Stomach smooth muscle (tissue), 2 donors: ENCODE results near the gene KLK14.

ENCODE experiments used
- H3K27ac ChIP-seq: one replicate; pipeline ENCODE4 v1.7.0; 2013; ENCODE audit warnings: mild to moderate bottlenecking, low read length, inconsistent platforms
- H3K27me3 ChIP-seq, 2 donors: one replicate each; pipeline ENCODE4 v1.7.0; 2013; ENCODE audit warnings: low read length in 2 of 2; ENCODE audit not compliant: insufficient read depth in 2 of 2, control insufficient read depth in 1 of 2
- H3K36me3 ChIP-seq, 2 donors: one replicate each; pipeline ENCODE4 v1.7.0; 2013; ENCODE audit warnings: low read length in 2 of 2; ENCODE audit not compliant: control insufficient read depth in 2 of 2, insufficient read depth in 2 of 2
- H3K4me1 ChIP-seq: one replicate; pipeline ENCODE4 v1.7.0; 2013; ENCODE audit warnings: low read length; ENCODE audit not compliant: control insufficient read depth, insufficient read depth
- H3K4me3 ChIP-seq, 2 donors: one replicate each; pipeline ENCODE4 v1.7.0; 2013; ENCODE audit warnings: low read length in 2 of 2
- H3K9ac ChIP-seq, 2 donors: one replicate each; pipeline ENCODE4 v1.7.0; 2013; ENCODE audit warnings: low read length in 2 of 2, mild to moderate bottlenecking in 1 of 2
- H3K9me3 ChIP-seq, 2 donors: one replicate each; pipeline ENCODE4 v1.7.0; 2013; ENCODE audit warnings: low read length in 2 of 2; ENCODE audit not compliant: control insufficient read depth in 2 of 2
- donor health status: healthy.
- donor health status: Pancreatic carcinoma.

Gene KLK14

DNA sequence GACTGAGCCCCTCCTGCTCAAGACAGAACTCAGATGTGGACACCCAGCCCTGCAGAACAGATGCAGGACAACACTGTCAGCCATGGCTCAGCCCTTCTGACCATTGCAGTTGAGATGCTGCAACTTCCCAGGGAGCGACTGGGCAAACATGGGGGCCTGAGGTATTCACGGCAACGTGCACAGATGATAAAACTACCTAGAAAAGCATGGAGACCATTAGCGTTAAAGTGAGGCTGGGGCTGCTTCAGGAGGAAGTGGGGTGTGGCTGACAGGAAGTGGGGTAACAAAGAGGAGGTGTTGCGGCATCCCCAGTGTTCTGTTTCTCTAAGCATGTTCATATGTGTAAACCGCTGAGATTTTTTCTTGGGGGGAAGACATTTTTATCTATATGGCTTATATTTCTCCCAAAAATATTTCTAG is 40.7 kb upstream of the KLK14 start:
- Histone ChIP-seq H3K27ac (no peak overlapping the region), H3K4me3 (no peak overlapping the region), H3K4me1 (no peaks in the 10 kb centered on the region), H3K9me3 (no peaks in the 10 kb centered on the region), H3K36me3 (no peaks in the 10 kb centered on the region), H3K27me3 (peaks cover 3 to 10% of the 10 kb centered on the region in 2 donors), H3K9ac (no peak overlapping the region)

DNA sequence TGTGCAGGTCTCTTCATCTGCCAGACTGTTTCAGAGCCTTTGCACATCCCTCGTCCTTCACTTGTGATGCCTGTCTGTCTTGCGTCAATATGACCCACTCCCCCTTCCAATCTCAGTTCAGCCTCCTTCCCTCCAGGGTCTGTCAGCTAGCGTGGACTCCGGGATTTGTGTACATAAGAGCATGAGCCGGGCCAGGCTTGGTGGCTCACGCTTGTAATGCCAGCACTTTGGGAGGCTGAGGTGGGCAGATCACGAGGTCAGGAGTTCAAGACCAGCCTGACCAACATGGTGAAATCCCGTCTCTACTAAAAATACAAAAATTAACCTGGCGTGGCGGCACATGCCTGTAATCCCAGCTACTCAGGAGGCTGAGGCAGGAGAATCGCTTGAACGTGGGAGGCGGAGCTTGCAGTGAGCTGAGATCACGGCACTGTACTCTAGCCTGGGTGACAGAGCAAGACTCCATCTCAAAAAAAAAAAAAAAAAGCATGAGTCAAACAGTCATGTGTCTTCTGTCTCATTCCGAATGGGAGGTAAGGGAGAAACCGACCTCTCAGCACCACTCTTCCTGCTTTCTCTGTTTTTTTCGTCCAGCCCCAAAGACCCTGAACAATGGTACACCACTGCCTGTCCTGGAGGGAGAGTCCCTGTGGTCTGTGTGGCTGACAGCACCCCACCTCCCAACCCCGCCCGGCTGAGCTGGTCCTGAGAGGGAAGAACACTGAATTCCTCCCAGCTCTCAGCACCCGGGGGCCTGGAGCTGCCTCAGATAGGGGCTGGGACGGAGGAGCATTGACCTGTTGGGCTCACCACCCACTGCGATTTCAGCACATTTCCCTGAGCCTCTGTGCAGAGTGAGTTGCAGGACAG is 39.7 kb upstream of the KLK14 start:
- H3K36me3 ChIP-seq = no peaks in the 10 kb centered on the region
- H3K27me3 ChIP-seq = peaks cover 3 to 10% of the 10 kb centered on the region in 2 donors
- no peak overlapping the region for H3K4me3 ChIP-seq
- no peaks in the 10 kb centered on the region for H3K4me1 ChIP-seq
- H3K9ac ChIP-seq = no peak overlapping the region
- no peak overlapping the region for H3K27ac ChIP-seq
- no peaks in the 10 kb centered on the region for H3K9me3 ChIP-seq

DNA sequence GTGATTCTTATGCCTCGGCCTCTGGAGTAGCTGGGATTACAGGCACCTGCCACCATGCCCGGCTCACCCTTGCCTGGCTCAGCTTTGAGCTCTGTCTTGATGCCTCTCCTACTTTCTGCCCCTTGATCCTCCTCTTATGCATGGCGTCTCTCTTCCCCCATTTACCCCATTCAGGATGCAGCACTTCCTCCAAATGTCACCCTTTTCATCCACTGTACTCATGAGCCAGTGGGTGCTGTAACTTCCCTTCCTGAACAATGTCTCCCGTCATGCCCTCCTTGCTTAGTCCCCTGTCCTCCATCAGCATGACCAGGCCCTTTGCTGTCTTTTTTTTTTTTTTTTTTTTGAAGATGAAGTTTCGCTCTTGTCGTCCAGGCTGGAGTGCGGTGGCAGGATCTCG is 38.6 kb upstream of the KLK14 start:
- no peaks in the 10 kb centered on the region for H3K36me3 ChIP-seq
- H3K27me3 ChIP-seq = peaks cover 3 to 13% of the 10 kb centered on the region in 2 donors
- no peak overlapping the region for H3K9ac ChIP-seq
- no peak overlapping the region for H3K4me3 ChIP-seq
- H3K9me3 ChIP-seq = no peaks in the 10 kb centered on the region
- no peaks in the 10 kb centered on the region for H3K4me1 ChIP-seq
- H3K27ac ChIP-seq = no peak overlapping the region

DNA sequence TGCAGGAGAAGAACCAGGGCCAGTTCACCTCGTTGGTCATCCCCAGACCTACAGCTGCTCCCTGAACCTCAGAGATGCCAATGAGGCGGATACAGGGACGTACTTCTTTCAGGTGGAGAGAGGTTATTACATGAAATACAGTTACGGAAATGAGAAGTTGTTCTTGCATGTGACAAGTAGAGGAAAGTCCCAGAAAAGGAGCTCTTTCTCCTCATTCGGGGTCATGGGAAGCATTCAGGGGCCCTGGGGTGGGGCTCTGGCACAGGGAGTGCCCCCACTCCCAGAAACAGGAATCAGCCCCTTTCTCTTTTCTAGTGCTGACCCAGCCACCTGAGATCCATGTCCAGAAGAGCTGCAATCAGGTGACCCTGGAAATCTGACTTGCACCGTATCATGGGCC is 37.5 kb upstream of the KLK14 start:
- no peak overlapping the region for H3K9ac ChIP-seq
- H3K4me1 ChIP-seq = no peaks in the 10 kb centered on the region
- no peaks in the 10 kb centered on the region for H3K36me3 ChIP-seq
- H3K4me3 ChIP-seq = no peak overlapping the region
- no peak overlapping the region for H3K27ac ChIP-seq
- H3K27me3 ChIP-seq = peaks cover 3 to 17% of the 10 kb centered on the region in 2 donors
- H3K9me3 ChIP-seq = no peaks in the 10 kb centered on the region

DNA sequence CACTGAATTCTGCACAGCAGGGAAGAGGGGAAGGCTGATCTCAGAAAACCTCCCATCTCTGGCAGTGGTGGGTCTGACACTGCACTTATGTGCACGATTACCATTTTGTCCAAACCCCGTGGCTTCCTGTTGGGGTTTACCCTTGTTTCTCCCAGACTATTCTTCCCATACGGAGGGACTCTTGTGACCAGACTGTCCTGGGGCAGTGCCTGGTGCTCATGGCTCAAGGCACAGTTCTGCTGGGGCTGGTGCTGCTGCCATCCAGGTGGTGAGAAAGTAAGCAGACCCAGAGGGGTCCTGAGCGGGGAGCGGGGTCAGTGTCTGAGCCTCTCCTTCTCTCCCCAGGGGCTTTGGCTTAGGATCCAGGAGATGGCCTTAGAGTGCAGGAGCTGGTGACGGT is 36.9 kb upstream of the KLK14 start:
- H3K4me1 ChIP-seq = no peaks in the 10 kb centered on the region
- no peaks in the 10 kb centered on the region for H3K9me3 ChIP-seq

GRCh38 chr19:51119101-51119500 is 36.4 kb upstream of the KLK14 start:
- H3K27ac ChIP-seq = no peak overlapping the region

More for the DNA sequence above, 36.9 kb upstream of the KLK14 start:
- Histone ChIP-seq H3K4me3 (no peak overlapping the region), H3K27ac (no peak overlapping the region), H3K9ac (no peak overlapping the region), H3K36me3 (no peaks in the 10 kb centered on the region), H3K27me3 (peaks cover 3 to 17% of the 10 kb centered on the region in 2 donors)

DNA sequence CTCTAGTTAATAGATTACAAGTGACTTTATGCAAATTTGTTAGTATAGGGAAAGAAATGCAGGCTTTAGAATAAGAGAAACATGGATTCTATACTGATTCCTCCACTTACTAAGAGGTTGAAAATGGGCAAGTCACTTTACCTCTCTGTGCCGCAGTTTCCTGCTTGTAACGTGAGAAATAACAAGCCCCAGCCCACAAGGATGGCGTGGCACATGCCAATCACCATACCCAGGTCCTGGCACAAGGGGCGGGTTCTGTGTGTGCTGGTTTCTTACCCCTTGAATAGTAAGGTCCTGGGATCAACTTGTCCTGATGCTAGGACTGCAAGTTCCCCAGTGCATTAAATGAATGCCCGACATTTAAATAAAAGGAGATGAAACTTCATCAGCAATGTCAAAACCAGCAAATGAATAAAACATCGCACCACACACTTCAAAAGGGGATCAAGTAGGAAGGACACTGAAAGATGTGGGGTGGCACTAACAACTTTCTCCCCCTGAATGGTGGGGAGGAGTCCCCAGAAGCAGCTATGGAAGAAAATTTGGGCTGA is 34.1 kb upstream of the KLK14 start:
- H3K27me3 ChIP-seq = peaks cover 0 to 14% of the 10 kb centered on the region in 2 donors
- no peaks in the 10 kb centered on the region for H3K9me3 ChIP-seq
- H3K36me3 ChIP-seq = no peaks in the 10 kb centered on the region
- H3K4me1 ChIP-seq = no peaks in the 10 kb centered on the region
- no peak overlapping the region for H3K27ac ChIP-seq
- no peak overlapping the region for H3K4me3 ChIP-seq
- H3K9ac ChIP-seq = no peak overlapping the region

More at GRCh38 chr19:51119101-51119500, 36.4 kb upstream of the KLK14 start:
- Histone ChIP-seq H3K36me3 (no peaks in the 10 kb centered on the region), H3K27me3 (peaks cover 3 to 17% of the 10 kb centered on the region in 2 donors), H3K9ac (no peak overlapping the region), H3K4me3 (no peak overlapping the region), H3K4me1 (no peaks in the 10 kb centered on the region), H3K9me3 (no peaks in the 10 kb centered on the region)

DNA sequence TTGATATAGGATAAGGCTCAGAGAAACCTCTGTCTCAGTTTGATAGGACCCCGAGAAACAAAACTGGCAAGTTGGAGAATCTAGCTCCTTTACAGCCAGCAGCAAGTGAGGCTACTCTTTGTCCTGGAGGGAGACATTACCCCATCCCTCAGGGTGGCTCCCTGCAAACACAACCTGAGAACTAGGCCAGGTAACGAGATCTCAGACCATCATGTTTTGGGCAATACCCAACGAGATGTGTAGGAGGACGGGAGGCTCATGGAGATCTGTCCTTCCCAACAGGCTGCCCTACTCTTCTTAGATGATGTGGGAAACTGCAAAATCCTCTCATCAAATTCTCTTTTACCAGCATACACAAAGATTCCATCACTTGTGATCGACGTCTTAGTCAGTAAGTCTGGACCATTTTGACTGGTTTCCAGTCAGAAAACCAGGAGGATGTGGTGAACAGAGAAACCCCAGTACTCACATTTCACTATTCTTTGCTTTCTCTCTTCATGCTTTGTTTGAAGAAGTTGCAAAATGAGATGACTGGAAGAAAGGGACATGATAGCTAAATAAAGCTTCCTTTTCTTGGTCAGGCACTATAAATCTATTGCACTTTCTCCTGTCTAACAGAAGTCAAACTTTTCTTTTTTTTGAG is 31.5 kb upstream of the KLK14 start:
- H3K9me3 ChIP-seq = no peaks in the 10 kb centered on the region
- no peak overlapping the region for H3K4me3 ChIP-seq
- no peak overlapping the region for H3K27ac ChIP-seq
- H3K9ac ChIP-seq = no peak overlapping the region
- no peaks in the 10 kb centered on the region for H3K36me3 ChIP-seq
- no peaks in the 10 kb centered on the region for H3K4me1 ChIP-seq
- H3K27me3 ChIP-seq = peaks cover 0 to 14% of the 10 kb centered on the region in 2 donors

GRCh38 chr19:51111606-51112005 is 28.9 kb upstream of the KLK14 start:
- H3K4me3 ChIP-seq = no peak overlapping the region
- H3K4me1 ChIP-seq = peaks cover 18% of the 10 kb centered on the region
- no peak overlapping the region for H3K9ac ChIP-seq
- H3K36me3 ChIP-seq = no peaks in the 10 kb centered on the region
- H3K27ac ChIP-seq = no peak overlapping the region
- H3K27me3 ChIP-seq = peaks cover 0 to 9% of the 10 kb centered on the region in 2 donors
- H3K9me3 ChIP-seq = no peaks in the 10 kb centered on the region

- H3K4me1 ChIP-seq = peaks cover 18% of the 10 kb centered on the region
- no peaks in the 10 kb centered on the region for H3K36me3 ChIP-seq
- H3K9ac ChIP-seq = no peak overlapping the region
These were observed 27.9 kb upstream of the KLK14 start for GRCh38 chr19:51110666-51110971.

DNA sequence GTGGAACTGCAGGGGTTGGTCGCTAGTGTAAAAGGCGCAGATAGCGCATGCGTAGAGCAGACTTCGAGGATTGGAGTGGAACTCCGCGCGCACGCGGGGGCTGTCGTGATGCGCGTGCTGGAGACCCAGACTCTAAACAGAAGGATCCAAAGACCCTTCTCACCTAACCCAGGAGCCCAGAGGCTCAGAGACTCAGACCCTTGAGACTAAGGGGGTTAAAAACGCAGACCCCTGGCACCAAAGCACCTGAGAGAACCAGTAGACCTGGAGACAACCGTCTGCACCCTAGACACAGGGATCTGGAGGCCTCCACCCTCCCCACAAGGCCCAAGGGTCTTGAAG is 26.1 kb upstream of the KLK14 start:
- Histone ChIP-seq H3K27ac (peak overlapping the region; percentile 58), H3K36me3 (no peaks in the 10 kb centered on the region), H3K9me3 (no peaks in the 10 kb centered on the region), H3K27me3 (no peaks in the 10 kb centered on the region), H3K9ac (peak overlapping the region; percentile 62 to 81), H3K4me1 (peaks cover 19% of the 10 kb centered on the region), H3K4me3 (peak overlapping the region; percentile 93 to 96)

More at GRCh38 chr19:51110666-51110971, 27.9 kb upstream of the KLK14 start:
- Histone ChIP-seq H3K27me3 (peaks cover 0 to 2% of the 10 kb centered on the region in 2 donors), H3K4me3 (no peak overlapping the region), H3K27ac (no peak overlapping the region), H3K9me3 (no peaks in the 10 kb centered on the region)
